HG02642 (cell line): ENCODE data around the gene BCL2L15.

ENCODE experiments used
- ATAC-seq: cut with Tn5 transposase; IDR thresholded peaks from one replicate; pipeline ENCODE4 v1.9.1; 2021; ENCODE audit warnings: mild to moderate bottlenecking; ENCODE audit not compliant: unreplicated experiment, poor library complexity

Gene BCL2L15

DNA sequence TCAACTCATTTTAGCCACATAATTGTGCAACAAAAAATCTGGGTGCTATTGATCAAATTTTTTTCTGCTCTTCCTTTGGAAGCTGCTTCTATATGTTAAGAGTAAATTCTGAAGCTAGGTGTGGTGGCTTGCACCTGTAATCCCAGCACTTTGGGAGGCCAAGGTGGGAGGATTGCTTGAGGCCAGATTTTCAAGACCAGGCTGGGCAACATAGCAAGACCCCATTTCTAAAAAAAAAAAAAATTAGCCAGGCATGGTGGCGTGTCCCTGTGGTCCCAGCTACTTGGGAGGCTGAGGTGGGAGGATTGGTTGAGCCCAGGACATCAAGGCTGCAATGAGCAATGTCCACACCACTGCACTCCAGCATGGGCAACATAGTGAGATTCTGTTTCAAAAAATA lies 50.8 kb downstream of the BCL2L15 start:
- no peak for ATAC-seq

DNA sequence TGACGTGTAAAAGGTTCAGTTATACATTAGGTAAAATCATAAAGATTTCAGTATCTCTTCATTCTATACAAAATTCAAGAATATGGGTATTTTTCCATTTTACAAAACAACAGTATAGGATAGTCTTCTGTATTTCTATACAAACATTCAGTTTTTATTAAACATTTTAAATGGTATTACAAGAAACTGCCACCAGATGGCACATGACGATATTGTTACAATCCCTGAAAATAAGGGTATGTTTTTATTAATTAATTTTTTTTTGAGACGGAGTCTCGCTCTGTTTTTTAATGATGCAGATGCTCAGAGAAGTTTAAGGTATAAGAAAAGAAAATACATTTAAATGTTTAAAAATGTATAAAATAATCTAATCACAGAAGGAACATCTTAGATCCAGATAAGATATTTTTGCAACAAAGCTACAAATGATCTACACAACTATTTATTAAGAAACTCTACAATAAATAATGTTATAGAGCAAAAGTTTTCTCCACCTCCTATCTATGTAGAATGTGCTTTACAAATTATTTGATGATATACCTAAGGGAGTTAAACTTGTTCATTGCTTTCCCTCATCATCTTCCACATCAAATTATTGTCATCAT lies 51.6 kb downstream of the BCL2L15 start:
- ATAC-seq = no peak

DNA sequence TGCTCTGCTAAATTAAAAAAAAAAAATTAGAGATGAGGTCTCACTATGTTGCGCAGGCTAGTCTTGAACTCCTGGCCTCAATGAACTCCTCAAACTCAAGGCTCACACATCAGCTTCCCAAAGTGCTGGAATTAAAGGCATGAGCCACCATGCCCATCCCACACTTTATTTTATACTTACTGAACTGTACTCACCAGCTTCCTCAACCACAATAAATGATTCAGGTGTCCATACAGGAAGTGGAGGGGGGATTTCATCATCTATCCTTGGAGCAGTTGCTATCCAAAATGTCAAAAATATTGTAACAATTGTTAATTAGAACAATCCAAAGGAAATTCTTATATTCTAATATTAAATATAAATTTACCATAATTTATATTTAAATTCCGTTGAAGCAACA lies 52.7 kb downstream of the BCL2L15 start:
- ATAC-seq = no peak
